Measurements from ENCODE around the gene ERG.

ERG gene

GRCh38 chr21:38475519-38475918 is 22.8 kb downstream of the ERG start:
- DNase-seq (ENCODE audit: low spot score): no peak
- no peak for FAIRE-seq

- FAIRE-seq (no peak), DNase-seq (ENCODE audit: low spot score) (no peak)
These were observed 23.5 kb downstream of the ERG start for GRCh38 chr21:38474796-38475195.

- DNase-seq (ENCODE audit: low spot score) (no peak), FAIRE-seq (no peak)
These were observed 24.2 kb downstream of the ERG start for GRCh38 chr21:38474124-38474523.

GRCh38 chr21:38472412-38473108 is 25.7 kb downstream of the ERG start:
- no peak for FAIRE-seq
- DNase-seq (ENCODE audit: low spot score): no peak

GRCh38 chr21:38471766-38472165 is 26.5 kb downstream of the ERG start:
- FAIRE-seq (no peak), DNase-seq (ENCODE audit: low spot score) (no peak)

- FAIRE-seq (no peak), DNase-seq (ENCODE audit: low spot score) (peak; percentile 29)
These were observed 27.5 kb downstream of the ERG start for GRCh38 chr21:38470755-38471154.

- DNase-seq (ENCODE audit: low spot score) (no peak), FAIRE-seq (no peak)
These were observed 28.6 kb downstream of the ERG start for GRCh38 chr21:38469642-38470041.

- FAIRE-seq (no peak), DNase-seq (ENCODE audit: low spot score) (no peak)
These were observed 29.3 kb downstream of the ERG start for GRCh38 chr21:38468989-38469388.

GRCh38 chr21:38467911-38468310 is 30.4 kb downstream of the ERG start:
- DNase-seq (ENCODE audit: low spot score) (no peak), FAIRE-seq (no peak)

DNA sequence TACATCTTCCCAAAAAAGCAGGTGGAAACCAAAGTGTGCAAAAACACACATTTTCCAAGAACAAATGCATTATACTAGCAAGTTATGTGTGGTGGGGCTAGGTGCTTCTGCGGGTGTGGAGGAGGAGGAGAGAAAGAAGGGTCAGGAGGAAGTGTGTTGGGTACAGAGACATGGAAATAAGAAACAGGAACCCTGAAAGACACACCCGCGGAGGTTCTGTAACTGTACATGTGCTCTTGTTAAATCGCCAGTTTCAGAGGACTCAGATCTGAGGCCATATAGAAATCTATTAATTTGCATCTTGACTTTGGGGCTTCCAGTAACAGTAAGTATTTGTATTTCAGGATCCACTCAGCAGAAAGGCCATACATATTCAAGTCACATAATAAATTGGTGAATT is 30.9 kb downstream of the ERG start:
- DNase-seq (ENCODE audit: low spot score) (no peak), FAIRE-seq (no peak)

DNA sequence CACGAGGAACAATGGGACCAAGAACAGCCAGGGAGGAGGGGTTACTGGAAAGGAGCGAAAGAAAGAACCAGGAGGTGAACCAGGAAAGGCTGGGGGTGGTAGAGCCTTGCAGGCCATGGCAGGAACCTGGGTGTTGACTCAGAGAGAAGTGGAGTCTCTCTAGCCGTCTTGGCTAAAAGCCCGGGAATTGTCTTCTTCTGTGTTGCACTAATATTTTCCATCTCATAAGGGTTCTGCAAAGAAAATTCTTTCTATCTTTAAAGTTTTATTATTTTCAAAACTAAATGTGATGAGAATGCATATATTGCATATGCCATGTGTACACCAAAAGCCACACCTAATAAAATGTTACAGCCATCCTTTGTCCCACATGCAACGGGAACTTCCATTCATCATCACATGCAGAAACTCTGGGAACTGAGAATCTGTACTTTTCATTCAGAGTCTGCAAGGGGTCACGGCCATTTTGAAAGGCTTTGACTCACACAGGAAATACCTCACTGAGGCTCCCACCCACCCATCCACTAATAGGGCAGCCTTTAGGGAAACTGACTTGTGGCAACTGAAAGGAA is 38.0 kb downstream of the ERG start:
- DNase-seq (ENCODE audit: low spot score) (no peak), FAIRE-seq (no peak)

- no peak for FAIRE-seq
- DNase-seq (ENCODE audit: low spot score): no peak
These were observed 38.8 kb downstream of the ERG start for GRCh38 chr21:38459490-38459889.

DNA sequence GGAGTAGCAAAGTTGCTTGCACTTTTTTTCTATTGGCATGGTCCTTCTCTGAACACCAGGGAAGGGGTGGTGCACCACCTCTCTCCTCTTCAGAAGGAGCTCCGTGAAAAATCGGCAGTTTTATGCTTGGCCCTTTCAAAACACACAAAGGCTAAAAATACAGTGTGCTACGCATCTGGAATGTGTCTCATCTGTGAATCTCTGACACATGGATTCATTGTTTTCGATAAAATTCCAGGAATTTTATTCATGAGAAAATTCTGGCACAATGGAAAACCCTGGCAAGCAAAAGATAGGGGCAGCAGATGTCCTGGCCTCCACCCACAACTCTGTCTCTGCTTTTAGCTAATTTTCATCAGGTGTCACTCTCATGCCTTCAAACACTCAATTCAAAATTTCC is 42.9 kb downstream of the ERG start:
- FAIRE-seq (no peak), DNase-seq (ENCODE audit: low spot score) (no peak)

DNA sequence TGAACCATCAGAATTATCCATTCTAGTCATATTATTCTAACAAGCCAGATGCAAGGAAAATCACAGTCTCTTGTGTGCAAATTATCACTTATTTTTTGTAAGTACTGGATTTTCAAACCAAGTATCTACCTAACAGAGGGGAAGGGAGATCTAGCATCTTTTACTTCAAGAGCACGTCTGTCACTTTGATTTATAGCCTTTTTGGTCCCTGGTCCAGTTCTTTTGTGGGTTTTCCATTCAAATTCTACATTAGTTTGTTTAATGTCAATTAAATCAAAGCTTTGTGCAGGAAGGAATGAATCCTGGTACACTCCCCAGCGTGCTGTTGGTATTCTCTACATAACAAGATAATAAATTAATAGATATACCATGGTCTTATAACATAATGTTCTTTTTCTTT is 43.6 kb downstream of the ERG start:
- no peak for DNase-seq (ENCODE audit: low spot score)
- FAIRE-seq: no peak

GRCh38 chr21:38454161-38454560 is 44.1 kb downstream of the ERG start:
- DNase-seq (ENCODE audit: low spot score) (no peak), FAIRE-seq (no peak)

GRCh38 chr21:38448671-38449385 is 49.4 kb downstream of the ERG start:
- DNase-seq (ENCODE audit: low spot score) (no peak), FAIRE-seq (no peak)

DNA sequence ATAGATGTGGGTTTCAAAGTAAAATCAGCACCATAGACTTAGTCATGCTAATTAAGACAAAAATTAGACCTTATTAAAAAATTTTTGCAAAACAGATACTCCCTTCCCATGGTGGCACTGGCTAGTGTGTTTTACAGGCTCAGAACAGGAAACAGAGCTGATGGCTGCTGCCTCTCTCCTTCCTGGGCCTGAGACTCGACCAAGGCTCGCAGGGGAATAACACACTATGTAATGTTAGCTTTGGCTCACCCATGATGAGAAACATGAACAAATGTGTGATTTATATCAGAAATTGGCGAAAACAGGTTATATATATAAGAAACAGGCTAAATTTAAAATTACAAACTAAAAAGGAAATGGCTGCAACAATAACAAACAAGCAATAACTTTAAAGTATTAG is 50.7 kb downstream of the ERG start:
- FAIRE-seq: no peak
- DNase-seq (ENCODE audit: low spot score): no peak

DNA sequence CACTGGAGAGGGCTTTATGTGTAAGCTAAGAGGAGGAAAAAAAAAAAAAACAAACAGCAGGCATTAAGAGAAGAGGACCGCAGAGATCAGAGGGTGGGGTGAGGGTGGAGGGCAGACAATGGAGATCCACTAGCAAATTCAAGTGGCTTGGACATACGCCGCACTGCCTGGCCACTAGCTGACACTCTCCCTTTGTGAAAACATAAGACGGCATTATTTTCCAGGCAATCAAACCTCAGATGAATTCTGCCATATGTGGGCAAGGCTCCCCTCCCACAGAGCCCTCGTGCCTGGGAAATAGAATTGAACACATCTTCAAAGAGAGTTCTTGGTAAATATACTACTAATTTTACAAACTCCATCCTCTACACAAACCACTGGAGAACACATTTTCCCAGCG is 53.6 kb downstream of the ERG start:
- DNase-seq (ENCODE audit: low spot score) (no peak), FAIRE-seq (no peak)

DNA sequence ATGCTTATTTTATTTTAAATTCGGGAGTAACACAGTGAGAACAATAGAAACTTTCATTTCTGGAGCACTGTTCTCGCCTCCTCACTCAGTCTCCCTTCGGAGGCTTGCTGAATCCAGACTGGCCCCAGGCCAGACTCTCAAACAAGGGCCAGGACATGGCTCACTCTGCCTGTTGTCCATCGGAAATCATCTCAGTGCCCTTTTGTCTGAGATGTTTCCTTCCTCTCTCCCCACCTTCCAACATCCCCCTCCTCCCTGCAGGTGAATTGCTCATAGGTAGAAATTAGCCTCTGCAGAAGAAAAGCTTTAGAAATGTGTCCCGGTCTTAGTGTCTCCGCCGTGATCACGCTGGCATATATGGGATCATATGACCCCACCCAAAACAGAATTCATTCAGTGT is 55.2 kb downstream of the ERG start:
- no peak for DNase-seq (ENCODE audit: low spot score)
- no peak for FAIRE-seq

- no peak for FAIRE-seq
- no peak for DNase-seq (ENCODE audit: low spot score)
These were observed 57.1 kb downstream of the ERG start for GRCh38 chr21:38441153-38441552.

GRCh38 chr21:38440746-38441145 is 57.5 kb downstream of the ERG start:
- DNase-seq (ENCODE audit: low spot score) (peak; percentile 98), FAIRE-seq (peak; percentile 94)

GRCh38 chr21:38439957-38440356 is 58.3 kb downstream of the ERG start:
- DNase-seq (ENCODE audit: low spot score) (no peak), FAIRE-seq (no peak)

DNA sequence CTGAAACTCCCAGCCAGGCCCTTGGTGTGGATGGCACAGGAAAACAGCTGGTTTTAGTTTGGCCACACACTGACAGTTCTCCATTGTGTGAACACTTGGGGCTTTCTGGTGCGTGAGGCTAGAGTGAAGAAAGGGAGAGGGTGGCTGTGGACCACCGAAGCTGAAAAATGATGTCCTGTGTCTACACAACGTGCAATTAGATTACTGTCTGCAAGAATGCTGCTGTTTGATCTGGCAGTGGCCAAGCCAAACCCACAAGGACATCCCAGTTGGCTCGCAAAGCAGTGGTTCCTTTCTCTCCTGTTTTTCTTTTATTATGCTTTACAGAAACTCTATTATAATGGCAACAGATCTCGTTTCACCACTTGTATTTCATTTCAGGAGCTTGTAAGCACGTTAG is 58.9 kb downstream of the ERG start:
- DNase-seq (ENCODE audit: low spot score): no peak
- FAIRE-seq: no peak
